Measurements from ENCODE around the gene FYB1.
"Not testable (repeated sequence)": the region's sequence is repeated elsewhere in the genome, so short reads cannot be mapped to it uniquely, and the experiment has no call there.

The FYB1 gene

DNA sequence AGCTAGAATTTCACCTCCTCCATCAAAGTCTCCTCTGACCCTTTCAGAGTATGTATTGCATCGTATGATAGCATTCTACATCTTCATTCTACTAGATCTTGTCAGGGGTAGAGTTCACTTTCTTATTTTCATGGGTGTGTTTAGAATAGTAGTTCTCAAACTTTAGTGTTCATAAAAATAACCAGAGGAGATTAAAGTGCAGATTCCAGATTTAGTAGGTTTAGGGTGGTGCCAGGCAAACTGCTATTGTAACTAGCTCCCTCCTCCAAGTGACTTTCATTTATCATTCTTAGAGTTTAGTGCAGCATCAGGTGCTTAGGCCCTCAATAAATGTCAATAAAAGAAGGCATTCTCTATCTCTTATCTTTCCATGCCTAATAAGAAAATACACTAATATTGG lies 7.2 kb upstream of the FYB1 start:
- DNase-seq (ENCODE audit: low read depth) = no peak

DNA sequence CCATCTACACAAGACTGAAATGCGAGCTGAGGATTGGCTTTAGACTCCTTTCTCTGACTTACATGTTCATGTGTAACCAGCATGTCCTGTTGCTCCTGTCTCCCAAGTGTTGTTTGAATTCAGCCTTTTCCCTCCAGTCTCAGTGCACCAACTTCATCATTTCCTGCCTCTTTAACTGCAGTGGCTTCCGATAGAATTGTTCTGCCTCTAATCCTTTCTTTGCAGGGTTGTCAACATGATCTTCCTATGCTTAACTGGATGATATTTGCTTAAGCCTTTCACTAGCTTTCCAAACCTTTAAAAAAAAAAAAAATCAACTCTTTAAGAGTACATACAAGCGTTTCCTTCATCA lies 6.7 kb upstream of the FYB1 start:
- no peak for DNase-seq (ENCODE audit: low read depth)

DNA sequence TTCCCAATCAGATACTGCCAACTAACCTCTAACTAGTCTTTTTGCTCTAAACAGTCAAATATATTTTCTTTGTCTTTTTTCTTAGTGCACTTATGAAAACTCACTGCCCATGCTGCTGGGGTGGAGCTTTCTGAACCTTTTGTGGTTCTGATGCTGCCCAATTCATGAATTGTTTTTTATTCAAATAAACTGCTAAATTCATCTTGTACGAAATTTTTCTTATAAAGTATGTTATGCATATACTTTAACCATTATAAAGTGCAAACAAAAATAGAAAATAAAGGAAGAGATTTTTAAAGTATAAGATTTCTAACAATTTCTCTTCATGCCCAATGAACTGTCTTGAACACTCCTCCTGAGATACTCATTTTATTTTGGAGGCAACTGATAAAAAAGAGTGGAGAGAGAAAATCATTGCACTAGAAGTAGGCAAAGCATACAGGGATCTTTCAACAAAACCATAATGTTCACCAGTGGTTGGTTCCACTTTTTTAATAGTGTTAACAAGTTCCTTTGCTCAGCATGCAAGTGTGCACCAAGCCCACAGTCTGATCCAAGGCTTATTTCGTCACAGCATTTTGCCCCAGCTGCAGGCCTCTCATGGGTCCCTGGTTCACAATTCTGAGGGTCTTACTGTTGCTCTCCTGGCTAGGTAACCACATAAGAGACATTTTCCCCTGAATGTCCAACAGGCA lies 6.2 kb upstream of the FYB1 start:
- no peak for DNase-seq (ENCODE audit: low read depth)

GRCh38 chr5:39224196-39224761 lies 4.9 kb upstream of the FYB1 start:
- no peak for DNase-seq (ENCODE audit: low read depth)

- DNase-seq (ENCODE audit: low read depth) = no peak
Observed at GRCh38 chr5:39223565-39224156, 4.3 kb upstream of the FYB1 start.

DNA sequence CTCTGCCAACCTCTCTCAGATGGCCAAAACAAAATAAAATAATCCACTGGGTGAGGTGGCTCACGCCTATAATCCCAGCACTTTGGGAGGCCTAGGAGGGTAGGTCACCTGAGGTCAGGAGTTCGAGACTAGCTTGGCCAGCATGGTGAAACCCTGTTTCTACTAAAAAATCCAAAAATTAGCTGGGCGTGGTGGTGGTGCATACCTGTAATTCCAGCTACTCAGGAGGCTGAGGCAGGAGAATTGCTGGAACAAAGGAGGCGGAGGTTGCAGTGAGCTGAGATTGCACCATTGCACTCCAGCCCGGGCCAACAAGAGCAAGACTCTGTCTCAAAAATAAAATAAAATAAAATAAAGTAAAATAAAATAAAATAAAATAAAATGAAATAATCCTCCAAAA lies 2.3 kb upstream of the FYB1 start:
- not testable (repeated sequence) for DNase-seq (ENCODE audit: low read depth)

- no peak for DNase-seq (ENCODE audit: low read depth)
Observed at GRCh38 chr5:39220280-39221030, 1.1 kb upstream of the FYB1 start.

GRCh38 chr5:39218482-39219402 lies 621 bp downstream of the FYB1 start:
- DNase-seq (ENCODE audit: low read depth) = no peak

DNA sequence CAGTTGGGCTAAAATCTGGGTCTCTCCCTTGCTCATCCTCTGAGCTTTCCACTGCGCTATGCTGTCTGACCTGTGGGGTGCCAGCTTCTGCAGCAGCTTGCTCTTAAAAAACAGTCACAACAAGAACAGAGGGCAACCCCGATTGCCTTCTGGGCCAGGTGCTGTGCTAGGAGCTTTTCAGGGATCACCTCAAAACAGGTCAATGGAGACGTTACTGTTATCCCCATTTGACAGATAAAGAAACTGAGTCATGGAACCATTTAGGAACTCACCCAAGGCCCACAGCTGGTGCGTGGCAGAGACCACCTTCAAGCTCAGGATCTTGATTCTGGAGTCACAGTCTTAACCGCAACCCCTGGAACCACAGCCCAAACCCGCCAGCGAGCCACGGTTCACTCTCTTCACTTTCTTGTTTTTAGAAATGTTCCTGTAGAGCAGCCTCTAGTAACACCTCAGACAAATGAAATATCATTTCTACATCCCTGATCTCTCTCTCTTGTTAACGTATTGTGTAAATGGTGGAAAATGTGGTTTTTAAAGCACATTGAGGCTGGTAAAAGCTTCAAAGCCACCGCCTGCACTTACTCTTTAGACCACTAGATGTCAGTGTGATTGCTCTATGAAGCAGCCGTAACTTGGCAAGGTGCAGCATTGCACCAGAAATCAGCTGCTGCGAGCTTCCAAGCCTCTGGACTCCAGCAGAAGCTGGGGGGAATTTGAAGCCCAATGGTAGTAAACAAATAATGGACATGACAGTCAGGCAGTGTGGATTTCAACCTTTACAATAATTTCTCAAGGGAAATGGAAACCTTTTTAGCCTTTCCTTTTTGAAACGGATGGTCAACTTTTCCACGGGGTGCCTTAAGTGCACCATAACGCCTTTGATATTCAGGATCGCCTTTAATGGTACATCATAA lies 1.7 kb downstream of the FYB1 start:
- DNase-seq (ENCODE audit: low read depth) = no peak

GRCh38 chr5:39216631-39217030 lies 2.7 kb downstream of the FYB1 start:
- no peak for DNase-seq (ENCODE audit: low read depth)

DNA sequence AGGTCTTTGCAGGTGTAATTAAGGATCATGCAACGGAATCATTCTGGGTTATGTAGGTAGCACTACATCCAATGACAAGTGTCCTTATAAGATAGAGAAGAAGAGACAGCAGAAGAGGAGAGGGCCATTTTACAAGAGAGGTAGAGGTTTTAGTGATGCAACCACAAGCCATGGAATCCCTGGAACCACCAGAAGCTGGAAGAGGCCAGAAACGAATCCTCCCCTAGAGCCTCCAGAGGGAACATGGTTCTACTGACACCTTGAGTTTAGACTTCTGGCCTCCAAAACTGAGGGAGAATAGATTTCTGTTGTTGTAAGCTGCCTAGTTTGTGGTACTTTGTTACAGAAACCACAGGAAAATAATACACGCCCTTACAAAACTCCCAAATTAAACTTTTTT lies 3.5 kb downstream of the FYB1 start:
- DNase-seq (ENCODE audit: low read depth) = no peak

GRCh38 chr5:39214912-39215709 lies 4.3 kb downstream of the FYB1 start:
- no peak for DNase-seq (ENCODE audit: low read depth)

- no peak for DNase-seq (ENCODE audit: low read depth)
Observed at GRCh38 chr5:39213447-39214207, 5.7 kb downstream of the FYB1 start.

- DNase-seq (ENCODE audit: low read depth) = no peak
Observed at GRCh38 chr5:39211773-39212172, 7.6 kb downstream of the FYB1 start.

DNA sequence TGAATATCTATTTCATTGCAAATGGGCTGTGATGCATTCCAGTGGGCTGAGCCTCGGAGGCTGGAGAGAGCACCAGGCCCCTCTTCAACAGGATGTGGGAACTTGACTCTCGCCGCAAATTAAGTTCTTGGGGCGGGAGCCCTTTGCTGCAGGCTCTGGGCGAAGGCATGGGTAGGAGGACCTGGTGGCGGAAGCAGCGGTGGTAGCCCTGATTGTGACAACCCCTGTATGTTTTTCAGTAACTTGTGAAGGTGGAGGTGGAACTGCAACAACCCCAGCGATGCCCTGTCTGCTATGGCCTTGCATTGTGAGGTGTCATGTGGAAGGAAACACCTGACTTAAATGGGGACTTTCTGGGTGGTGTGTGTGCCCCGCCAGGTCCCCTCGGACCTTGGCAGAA lies 9.4 kb downstream of the FYB1 start:
- DNase-seq (ENCODE audit: low read depth) = no peak

- no peak for DNase-seq (ENCODE audit: low read depth)
Observed at GRCh38 chr5:39208471-39208870, 10.9 kb downstream of the FYB1 start.

DNA sequence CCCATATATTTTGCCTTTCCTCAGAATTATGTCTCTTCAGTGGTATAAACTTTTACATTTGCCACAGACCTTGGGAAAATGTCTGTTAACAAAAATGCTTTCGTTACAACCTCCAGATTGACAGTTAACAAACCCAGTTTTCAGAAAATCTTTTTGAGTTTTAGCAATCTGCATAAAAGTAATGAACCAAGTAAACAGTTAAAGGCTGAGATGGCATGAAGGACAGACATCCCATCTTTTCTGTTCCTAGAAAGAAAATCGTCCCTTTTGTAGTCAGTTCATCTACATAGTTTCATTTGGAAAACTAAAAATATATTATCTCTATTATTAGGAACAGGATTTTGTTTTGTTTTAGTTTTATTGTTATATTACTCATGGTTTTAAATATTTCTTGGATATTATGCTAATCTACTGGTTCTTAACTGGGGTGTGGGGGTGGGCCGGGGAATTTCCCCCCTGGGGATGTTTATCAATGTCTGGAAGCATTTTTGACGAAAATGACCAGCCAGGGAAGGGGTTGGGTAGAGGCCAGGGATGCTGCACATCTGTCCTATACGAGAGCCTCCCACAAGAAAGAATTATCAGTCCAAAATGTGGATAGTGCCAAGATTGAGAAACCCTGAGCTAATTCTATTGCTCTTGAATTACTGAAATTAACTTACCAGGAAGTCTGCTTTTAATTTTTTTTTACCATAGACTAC lies 11.9 kb downstream of the FYB1 start:
- DNase-seq (ENCODE audit: low read depth) = no peak

- no peak for DNase-seq (ENCODE audit: low read depth)
Observed at GRCh38 chr5:39206630-39207321, 12.6 kb downstream of the FYB1 start.
